ENCODE measurements around the gene MMRN2.

MMRN2 gene

DNA sequence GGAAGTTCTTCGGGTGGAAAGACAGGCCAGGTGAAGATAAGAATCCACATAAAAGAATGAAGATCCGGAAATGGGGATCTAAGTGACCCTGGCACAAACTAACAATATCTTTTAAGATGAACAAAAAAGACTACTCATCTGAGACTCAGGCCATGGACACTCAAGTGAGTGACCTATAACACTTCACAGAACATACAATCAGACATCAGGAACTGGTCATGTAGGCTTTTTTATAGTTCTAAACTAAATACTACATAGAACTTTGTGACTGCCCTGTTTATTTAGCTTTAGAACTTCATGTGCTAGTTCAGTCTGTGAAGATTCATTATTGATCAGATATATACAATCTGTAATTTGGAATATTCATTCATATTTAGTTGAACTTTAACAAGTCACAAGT lies 52.8 kb downstream of the MMRN2 start:
- no peak for DNase-seq (ENCODE audit: low read depth)
- TF ChIP-seq CTCF (conservative IDR thresholded peaks at IDR 0.05; ENCODE audit: low read length): no peak
- H3K4me3 ChIP-seq (ENCODE audit: low read length): no peak overlapping the region

DNA sequence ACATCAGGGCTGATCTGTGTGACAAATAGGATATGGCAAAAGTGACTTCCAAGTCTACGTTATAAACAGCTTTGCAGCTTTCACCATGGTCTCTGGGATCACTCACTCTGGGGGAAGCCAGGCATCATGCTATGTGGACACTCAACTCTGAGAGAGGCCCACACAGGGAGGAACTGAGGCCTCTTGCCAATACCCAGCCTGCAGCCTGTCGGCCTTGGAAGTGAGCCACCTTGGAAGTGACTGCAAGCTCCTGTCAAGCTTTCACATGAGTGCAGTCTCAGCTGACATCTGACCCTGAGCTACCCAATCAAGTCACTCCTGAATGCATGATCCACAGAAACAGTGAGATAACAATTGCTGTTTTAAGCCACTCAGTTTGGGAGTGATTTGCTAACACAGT lies 56.5 kb downstream of the MMRN2 start:
- no peak for TF ChIP-seq CTCF (conservative IDR thresholded peaks at IDR 0.05; ENCODE audit: low read length)
- peak; percentile 75 for DNase-seq (ENCODE audit: low read depth)
- H3K4me3 ChIP-seq (ENCODE audit: low read length): no peak overlapping the region

GRCh38 chr10:86899670-86900276 lies 57.6 kb downstream of the MMRN2 start:
- peak; percentile 69 for DNase-seq (ENCODE audit: low read depth)

DNA sequence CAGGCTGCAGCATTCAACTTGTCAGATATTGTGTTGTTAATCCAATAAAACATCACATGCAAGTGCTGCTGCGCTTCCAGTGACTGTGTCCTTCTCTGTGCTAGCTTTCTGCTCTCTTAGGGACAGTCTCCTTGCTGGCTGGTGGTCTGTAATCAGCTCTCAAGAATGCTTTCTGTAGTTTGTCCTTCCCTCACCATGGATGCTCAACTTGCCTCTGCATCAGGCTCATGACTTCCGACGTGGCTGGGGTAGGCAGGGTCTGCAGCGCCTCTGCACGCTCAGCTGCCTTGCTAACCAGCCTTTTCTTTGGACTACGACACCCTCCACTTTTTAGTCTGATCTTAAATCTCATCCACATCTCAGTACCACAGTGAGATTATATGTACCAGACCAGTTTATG lies 58.3 kb downstream of the MMRN2 start:
- H3K4me3 ChIP-seq (ENCODE audit: low read length): no peak overlapping the region
- no peak for DNase-seq (ENCODE audit: low read depth)
- no peak for TF ChIP-seq CTCF (conservative IDR thresholded peaks at IDR 0.05; ENCODE audit: low read length)

More at GRCh38 chr10:86899670-86900276, 57.6 kb downstream of the MMRN2 start:
- H3K4me3 ChIP-seq (ENCODE audit: low read length): no peak overlapping the region
- TF ChIP-seq CTCF (conservative IDR thresholded peaks at IDR 0.05; ENCODE audit: low read length): peak; percentile 83

- H3K4me3 ChIP-seq (ENCODE audit: low read length): no peak overlapping the region
- DNase-seq (ENCODE audit: low read depth): no peak
- no peak for TF ChIP-seq CTCF (conservative IDR thresholded peaks at IDR 0.05; ENCODE audit: low read length)
Observed at GRCh38 chr10:86898511-86898910, 58.9 kb downstream of the MMRN2 start.

- DNase-seq (ENCODE audit: low read depth): no peak
- no peak for TF ChIP-seq CTCF (conservative IDR thresholded peaks at IDR 0.05; ENCODE audit: low read length)
Observed at GRCh38 chr10:86889997-86890396, 67.4 kb downstream of the MMRN2 start.

DNA sequence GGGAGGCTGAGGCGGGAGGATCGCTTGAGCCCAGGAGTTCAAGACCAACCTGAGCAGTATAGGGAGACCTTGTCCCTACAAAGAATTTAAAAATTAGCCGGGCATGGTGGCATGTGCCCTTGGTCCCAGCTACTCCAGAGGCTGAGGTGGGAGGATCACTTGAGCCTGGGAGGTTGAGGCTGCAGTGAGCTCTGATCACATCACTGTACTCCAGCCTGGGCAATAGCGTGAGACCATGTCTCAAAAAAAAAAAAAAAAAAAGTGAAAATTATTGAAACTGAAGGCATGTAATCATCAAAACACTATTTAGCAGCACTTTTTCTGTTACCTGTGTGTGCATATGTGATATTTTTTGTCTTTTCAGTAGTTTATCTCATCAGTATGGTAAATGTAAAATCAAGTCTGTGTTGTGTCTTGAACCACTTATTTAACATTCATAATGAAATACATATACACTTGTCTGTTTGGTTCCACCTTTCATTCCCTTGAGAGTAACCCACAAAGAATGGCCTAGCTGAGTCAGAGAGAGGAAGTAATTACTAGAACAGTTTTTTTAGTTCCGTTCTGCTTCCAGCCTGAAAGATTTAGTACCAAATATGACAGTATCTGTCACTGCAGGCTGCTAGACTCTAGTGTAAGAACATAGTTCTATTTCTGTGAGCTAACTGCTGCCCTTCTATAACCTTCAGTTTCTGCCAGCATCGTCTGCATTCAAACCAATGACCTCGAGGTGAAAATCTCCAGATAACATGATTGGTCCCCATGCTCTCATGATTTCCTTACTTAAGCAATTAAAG lies 68.6 kb downstream of the MMRN2 start:
- H3K4me3 ChIP-seq (ENCODE audit: low read length): no peak overlapping the region
- no peak for TF ChIP-seq CTCF (conservative IDR thresholded peaks at IDR 0.05; ENCODE audit: low read length)
- peak; percentile 60 for DNase-seq (ENCODE audit: low read depth)

More at GRCh38 chr10:86889997-86890396, 67.4 kb downstream of the MMRN2 start:
- no peak overlapping the region for H3K4me3 ChIP-seq (ENCODE audit: low read length)
